Effector CD8-positive, alpha-beta T cell (primary cell): ENCODE measurements around the gene COQ8A.

Experiments
- DNase-seq: peaks from one replicate; lab custom pipeline; 2025; lab: John Stamatoyannopoulos, UW

The COQ8A gene

GRCh38 chr1:226973371-226973897 is 33.3 kb downstream of the COQ8A start:
- DNase-seq: no peak

GRCh38 chr1:226973898-226974543 is 33.9 kb downstream of the COQ8A start:
- no peak for DNase-seq

GRCh38 chr1:226974544-226975258 is 34.6 kb downstream of the COQ8A start:
- no peak for DNase-seq

GRCh38 chr1:226975259-226976250 is 35.5 kb downstream of the COQ8A start:
- no peak for DNase-seq

- DNase-seq: no peak
Measured at GRCh38 chr1:226976276-226976977, 36.3 kb downstream of the COQ8A start.

- DNase-seq: no peak
Measured at GRCh38 chr1:226976978-226977642, 37.0 kb downstream of the COQ8A start.

- DNase-seq: no peak
Measured at GRCh38 chr1:226977643-226978431, 37.7 kb downstream of the COQ8A start.

- DNase-seq: no peak
Measured at GRCh38 chr1:226978432-226979114, 38.5 kb downstream of the COQ8A start.

- no peak for DNase-seq
Measured at GRCh38 chr1:226979115-226979516, 39.0 kb downstream of the COQ8A start.

- DNase-seq: no peak
Measured at GRCh38 chr1:226979517-226980121, 39.5 kb downstream of the COQ8A start.

- DNase-seq: no peak
Measured at GRCh38 chr1:226980122-226980560, 40.0 kb downstream of the COQ8A start.

- DNase-seq: no peak
Measured at GRCh38 chr1:226980565-226981385, 40.7 kb downstream of the COQ8A start.

GRCh38 chr1:226981386-226981817 is 41.3 kb downstream of the COQ8A start:
- DNase-seq: no peak

- no peak for DNase-seq
Measured at GRCh38 chr1:226981838-226982237, 41.7 kb downstream of the COQ8A start.

- no peak for DNase-seq
Measured at GRCh38 chr1:226982451-226983177, 42.5 kb downstream of the COQ8A start.

GRCh38 chr1:226983247-226983991 is 43.3 kb downstream of the COQ8A start:
- DNase-seq: no peak

GRCh38 chr1:226983992-226984364 is 43.9 kb downstream of the COQ8A start:
- no peak for DNase-seq
